HG03135 (cell line): ENCODE measurements around the gene NUDT4.
"Not testable (repeated sequence)": the region's sequence is repeated elsewhere in the genome, so short reads cannot be mapped to it uniquely, and the experiment has no call there.

Source experiments
- ATAC-seq: cut with Tn5 transposase; IDR thresholded peaks from one replicate; pipeline ENCODE4 v1.9.1; 2021; ENCODE audit warnings: mild to moderate bottlenecking, moderate library complexity; ENCODE audit not compliant: unreplicated experiment

The NUDT4 gene

DNA sequence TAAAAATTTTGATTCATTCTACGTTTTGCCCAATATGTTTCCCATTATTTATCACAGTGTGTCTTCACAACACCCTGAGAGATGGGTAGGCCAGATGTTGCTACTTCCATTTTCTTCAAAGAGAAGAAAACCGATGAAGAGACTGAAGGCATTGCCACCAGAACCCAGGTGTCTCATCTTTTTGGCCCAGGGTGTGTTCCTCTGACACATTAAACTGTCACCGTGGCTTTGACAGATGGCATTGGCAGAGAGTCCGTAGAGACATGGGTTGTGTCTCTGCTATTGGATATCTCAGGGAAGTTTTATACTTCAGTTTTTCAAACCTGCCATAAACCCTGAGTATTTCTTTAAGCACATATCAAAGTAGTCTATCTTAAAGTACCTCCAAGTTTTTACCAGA, 11.3 kb upstream of the NUDT4 start:
- no peak for ATAC-seq

GRCh38 chr12:93368766-93369165, 9.0 kb upstream of the NUDT4 start:
- no peak for ATAC-seq

- ATAC-seq = no peak
These were observed 8.2 kb upstream of the NUDT4 start for GRCh38 chr12:93369505-93369904.

GRCh38 chr12:93370947-93371346, 6.8 kb upstream of the NUDT4 start:
- ATAC-seq = no peak

- no peak for ATAC-seq
These were observed 3.6 kb upstream of the NUDT4 start for GRCh38 chr12:93373961-93374656.

DNA sequence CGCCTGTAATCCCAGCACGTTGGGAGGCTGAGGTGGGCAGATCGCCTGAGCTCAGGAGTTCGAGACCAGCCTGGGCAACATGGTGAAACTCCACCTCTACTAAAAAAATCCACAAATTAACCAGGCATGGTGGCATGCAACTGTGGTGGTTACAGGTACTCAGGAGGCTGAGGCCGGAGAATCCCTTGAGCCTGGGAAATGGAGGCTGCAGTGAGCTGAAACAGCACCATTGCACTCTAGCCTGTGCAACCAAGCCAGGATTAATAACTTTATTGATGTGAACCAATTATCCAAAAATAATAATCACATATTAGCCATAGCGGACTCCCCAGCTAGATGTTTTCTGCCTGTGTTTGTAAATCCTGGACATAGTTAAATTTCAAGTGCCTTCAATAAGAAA, 1.8 kb upstream of the NUDT4 start:
- ATAC-seq = no peak

GRCh38 chr12:93376436-93377251, 1.1 kb upstream of the NUDT4 start:
- no peak for ATAC-seq

- peak; percentile 47 for ATAC-seq
These were observed 672 bp downstream of the NUDT4 start for GRCh38 chr12:93378196-93378997.

DNA sequence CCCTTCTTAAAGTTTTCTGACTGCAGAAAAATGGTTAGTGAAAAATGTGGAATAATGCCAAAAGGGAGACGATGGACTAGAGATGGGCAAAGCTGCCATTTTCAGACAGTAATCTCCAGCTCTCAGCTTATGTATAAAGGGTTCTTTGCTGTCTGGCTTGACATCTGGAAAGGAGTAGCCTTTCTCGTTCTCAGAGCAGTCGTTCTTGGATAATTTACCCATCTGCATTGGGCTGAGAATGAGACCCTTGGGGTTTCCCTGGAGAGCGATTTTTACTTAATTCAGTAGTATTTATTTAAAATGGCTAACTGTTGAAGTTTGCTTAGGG, 1.2 kb downstream of the NUDT4 start:
- ATAC-seq = no peak

DNA sequence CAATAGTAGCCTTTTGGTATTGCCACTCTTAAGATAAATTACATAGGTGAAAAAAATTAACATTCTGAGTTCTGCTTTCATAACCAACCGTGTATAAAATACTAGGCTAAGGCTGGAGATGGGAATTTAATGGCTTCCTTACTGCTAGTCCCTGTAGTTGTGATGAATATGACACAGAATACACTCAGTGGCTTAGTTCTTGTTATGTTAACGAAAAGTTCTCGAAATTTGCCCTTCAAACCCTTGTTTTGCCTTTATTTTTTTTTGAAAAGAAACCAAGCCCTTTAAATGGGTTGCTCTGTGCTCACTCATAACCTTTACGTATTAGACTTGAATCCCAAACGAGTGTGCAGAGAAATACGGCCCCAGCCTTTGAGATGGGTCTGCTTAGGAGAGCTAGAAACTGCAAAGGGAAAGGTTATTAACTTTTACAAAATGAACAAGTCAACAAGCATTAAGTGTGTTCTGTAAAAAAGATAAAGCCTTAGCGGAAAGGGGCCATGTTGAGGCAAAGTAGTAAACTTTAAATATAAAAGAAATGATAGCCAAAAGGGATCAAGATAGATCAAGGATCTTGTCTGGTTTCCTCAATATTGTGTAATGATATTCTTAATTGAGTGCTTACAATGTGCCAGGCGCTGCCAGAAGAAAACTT, 1.7 kb downstream of the NUDT4 start:
- ATAC-seq = no peak

GRCh38 chr12:93379981-93380361, 2.2 kb downstream of the NUDT4 start:
- no peak for ATAC-seq

DNA sequence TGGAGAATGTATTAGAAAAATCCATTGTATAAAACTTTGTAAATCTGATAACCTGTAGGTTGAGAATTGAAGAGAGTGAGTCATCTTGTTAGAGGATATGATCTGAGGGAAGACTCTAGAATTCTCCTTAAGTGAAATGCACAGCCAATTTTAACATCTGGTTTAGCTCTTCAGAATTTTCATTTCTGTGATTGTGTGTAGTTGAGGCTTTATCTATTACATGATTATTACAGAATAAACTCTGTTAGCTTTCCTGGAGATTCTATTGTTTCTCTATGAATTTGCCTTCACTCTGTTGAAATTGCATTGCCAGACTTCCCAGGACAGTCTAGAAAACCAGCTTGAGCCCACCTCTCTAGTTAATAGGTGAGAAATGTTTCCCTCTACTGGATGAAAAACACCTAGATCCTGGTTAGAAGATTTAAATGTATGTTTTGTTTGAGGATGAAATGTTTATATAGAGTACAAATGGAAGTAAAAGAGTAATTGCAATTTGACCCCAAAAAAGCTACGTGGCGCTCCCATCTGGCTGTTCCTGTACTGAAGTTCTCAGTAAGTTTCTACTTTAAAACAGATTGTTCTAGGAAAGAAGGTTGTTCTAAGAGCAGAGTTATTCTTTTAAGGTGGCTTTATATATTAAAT, 2.9 kb downstream of the NUDT4 start:
- ATAC-seq = no peak

DNA sequence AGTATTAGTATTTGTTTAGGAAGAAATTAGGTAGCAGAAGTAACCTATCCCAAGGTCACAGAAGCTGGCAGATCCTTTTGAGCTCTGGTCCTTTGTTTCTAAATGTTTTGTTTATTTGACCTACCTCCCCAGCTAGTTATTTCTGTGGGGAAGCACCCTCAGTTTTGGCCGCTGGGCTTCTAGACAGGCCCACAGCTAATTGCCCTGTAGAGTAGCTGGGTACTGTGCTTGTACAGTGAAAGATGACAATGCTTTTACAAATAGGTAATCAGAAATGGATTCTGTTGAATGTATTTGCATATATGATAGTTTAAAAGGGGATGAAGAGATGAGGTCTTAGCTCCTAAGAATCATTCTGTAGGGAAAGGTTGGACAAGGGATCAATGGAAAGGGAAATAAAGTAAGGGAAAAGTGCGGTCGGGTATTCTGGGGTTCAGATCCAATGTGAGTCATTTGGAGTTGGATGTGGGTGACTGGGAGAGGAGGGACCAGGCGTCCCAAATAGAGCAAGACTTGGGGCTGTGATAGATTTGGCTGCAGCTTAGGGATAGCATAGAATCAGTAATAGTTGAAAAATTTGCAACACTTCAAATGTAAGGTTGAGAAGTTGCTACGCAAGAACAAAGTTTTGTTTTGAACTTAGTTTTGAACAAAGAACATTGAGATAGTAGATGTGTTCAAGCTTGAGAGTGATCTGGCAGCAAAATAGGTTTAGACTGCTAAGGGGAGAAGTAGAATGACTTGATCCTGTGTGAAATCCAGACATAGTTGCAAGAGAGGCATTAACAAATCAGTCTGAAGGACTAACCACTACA, 3.6 kb downstream of the NUDT4 start:
- ATAC-seq = no peak

GRCh38 chr12:93381976-93382437, 4.3 kb downstream of the NUDT4 start:
- ATAC-seq = not testable (repeated sequence)

DNA sequence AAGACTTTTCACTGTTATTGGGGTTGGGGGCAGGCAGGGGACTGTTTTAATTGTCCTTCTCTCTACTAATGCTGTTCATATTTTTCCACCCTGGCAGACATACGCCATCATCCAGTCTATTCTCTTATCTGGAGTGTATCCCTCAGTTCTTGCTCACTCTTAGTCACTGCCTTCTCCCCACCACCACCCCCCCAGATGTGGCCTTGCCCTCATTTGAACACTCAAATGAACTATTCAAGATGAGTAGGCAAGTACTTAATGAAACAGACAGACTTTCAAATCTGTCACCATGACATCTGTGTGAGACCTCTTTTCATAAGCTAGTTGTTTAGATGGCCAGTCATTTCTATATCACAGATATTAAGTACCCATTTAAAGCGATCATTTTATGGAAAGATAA, 10.1 kb downstream of the NUDT4 start:
- ATAC-seq = no peak

- no peak for ATAC-seq
These were observed 12.3 kb downstream of the NUDT4 start for GRCh38 chr12:93390031-93390430.

- ATAC-seq = no peak
These were observed 13.0 kb downstream of the NUDT4 start for GRCh38 chr12:93390549-93391297.

DNA sequence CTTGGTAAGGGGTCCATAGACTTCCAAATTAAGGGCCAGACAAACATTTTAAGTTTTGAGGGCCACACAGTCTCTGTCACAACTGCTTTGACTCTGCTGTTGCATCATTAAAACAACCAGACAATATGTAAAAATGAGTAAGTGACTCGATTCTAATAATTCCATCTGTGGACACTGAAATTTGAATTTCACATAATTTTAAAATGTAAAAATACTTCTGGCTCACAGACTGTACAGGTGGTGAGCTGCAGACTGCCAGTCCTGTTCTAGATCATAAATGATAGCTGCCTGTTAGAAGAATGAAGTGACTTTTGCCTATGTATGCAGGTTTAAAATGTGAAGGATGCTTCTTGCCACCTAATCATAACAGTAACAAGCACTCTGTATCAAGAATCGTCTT, 15.7 kb downstream of the NUDT4 start:
- no peak for ATAC-seq

DNA sequence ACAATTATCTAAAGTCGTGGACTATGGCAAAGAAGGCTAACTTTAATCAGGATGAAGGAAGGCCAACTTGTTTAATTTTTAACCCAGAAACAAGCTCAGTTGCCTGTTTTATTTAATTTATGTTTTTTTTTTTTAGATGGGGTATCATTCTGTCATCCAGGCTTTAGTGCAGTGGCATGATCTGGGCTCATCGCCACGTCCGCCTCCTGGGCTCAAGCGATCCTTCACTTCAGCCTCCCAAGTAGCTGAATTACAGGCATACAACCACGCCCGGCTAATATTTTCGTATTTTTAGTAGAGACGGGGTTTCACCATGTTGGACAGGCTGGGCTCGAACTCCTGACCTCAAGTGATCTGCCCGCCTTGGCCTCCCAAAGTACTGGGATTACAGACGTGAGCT, 19.7 kb downstream of the NUDT4 start:
- no peak for ATAC-seq
